ENCODE measurements around the gene PDIA4.

GRCh38 chr7:149001427-149002068 is 26.8 kb downstream of the PDIA4 start:
- TF ChIP-seq CTCF (IDR thresholded peaks at IDR 0.05): no peak
- no peak for TF ChIP-seq ZFX (IDR thresholded peaks at IDR 0.05; ENCODE audit: borderline replicate concordance)
